Activated CD4-positive, alpha-beta T cell treated with anti-CD3 and anti-CD28 coated beads for 24 hours (primary cell): ENCODE results near the gene CDKAL1.
"Not testable (repeated sequence)": the region's sequence is repeated elsewhere in the genome, so short reads cannot be mapped to it uniquely, and the experiment has no call there.

Source experiments
- DNase-seq, 2 donors: peaks; one replicate each; pipeline ENCODE4 v3.0.0-alpha.2; 2020; ENCODE audit warnings: low read depth in 2 of 2

CDKAL1 gene

DNA sequence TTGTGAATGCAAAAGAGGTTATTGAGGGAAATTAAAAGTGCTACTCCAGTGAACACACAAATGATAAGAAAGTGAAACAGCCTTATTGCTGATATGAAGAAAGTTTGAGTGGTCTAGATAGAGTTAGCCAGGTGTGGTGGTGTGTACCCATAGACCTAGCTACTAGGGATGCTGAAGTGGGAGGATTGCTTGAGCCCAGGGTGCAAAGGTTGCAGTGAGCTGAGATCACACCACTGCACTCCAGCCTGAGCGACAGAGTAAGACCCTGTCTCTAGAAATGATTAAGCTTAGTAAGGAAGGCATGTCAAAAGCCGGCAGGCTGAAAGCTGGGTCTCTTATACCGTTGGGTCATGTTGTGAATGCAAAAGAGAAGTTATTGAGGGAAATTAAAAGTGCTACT, 389.8 kb downstream of the CDKAL1 start:
- not testable (repeated sequence) for DNase-seq

DNA sequence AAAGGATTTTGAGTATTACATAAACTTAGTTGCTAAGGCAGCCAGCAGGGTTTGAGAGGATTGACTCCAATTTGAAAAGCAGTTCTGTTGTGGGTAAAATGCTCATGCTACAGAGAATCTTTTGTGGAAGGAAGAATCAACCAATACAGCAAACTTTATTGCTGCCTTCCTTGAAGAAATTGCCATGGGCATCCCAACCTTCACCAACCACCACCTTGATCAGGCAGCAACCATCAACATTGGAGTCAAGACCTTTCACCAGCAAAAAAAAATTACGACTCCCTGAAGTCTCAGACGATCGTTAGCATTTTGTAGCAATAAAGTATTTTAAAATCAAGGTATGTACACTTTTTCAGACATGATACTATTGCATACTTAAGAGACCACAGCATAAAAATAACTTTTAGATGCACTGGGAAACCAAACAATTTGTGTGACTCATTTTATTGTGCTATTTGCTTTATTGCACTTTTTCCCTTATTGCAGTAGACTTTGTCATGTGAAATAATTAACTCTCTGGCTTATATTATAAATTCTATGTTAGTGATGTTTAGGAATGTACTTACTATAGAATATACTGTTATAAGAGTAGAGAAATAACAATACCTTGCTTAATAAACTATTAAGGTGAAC, 390.8 kb downstream of the CDKAL1 start:
- no peak for DNase-seq

- DNase-seq, result no peak
Measured at GRCh38 chr6:20927130-20927860, 393.0 kb downstream of the CDKAL1 start.

DNA sequence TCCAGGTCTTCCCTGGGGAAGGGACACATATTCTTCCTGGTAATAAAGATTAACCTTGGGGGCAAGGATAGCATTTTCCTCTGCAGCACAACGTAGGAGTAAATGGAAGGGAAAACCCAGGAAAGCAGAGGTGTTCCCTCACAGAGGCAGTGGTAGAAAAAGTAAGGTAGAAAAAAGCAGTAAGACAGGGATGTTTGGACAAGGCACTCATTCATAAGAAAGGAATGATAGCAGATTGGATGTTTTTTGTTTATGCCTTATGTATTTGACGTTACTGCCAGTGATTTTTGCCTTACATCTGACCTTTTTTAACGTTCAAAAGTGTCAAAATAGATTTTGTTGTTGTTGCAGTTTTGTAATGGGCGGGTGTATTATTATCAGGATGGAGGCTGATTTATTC, 395.0 kb downstream of the CDKAL1 start:
- DNase-seq, result no peak

GRCh38 chr6:20931093-20931492, 396.8 kb downstream of the CDKAL1 start:
- no peak for DNase-seq

GRCh38 chr6:20931772-20932171, 397.5 kb downstream of the CDKAL1 start:
- DNase-seq, result no peak

- no peak for DNase-seq
Measured at GRCh38 chr6:20932284-20932683, 398.0 kb downstream of the CDKAL1 start.

DNA sequence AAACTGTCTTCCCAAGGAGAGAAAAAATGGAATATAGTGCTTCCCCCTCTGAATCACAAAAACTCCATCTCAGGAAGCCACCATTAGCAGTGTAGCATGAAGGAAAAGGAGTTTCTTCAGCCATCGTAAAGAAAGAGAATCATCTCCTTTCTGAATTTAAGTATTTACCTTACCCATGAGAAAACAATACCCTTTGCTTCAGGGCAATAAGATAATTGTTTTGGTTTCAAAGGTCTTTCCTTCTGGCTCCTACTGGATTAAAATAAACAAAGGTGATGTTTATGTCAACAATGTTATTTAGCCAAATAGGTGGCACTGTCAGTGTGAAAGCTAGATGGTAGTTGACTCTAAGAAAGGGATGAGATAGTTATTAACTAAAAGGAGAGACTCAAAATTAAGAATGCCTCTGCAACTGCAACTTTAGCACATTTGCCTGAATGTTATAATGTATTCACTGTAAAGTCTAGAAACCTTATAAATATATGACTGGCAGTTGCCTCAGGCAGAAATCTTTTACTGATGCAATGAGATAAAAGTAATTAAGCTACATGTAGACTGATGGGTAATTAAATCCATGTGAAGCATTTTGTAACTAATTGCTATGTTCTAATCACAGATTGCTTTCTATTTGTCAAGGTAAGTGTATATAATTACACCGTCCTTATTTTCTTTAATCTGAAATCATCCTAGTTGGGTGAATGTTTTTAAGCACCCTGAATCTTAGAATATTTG, 399.0 kb downstream of the CDKAL1 start:
- DNase-seq, result no peak

DNA sequence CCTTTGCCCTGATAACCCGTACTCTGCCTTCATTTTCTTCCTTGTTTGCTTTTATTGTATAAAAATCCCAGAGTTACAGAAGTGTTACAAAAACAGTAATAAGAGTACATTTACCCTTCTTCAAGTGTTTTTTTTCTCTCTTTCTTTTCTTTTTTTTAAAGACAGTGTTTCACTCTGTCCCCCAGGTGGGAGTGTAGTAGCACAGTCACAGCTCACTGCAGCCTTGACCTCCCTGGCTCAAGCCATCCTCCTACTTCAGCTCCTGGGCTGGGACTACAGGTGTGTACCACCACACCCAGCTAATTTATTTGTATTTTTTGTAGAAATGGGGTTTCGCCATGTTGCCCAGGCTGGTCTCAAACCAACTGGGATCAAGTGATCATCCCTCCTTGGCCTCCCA, 402.7 kb downstream of the CDKAL1 start:
- DNase-seq, result no peak

DNA sequence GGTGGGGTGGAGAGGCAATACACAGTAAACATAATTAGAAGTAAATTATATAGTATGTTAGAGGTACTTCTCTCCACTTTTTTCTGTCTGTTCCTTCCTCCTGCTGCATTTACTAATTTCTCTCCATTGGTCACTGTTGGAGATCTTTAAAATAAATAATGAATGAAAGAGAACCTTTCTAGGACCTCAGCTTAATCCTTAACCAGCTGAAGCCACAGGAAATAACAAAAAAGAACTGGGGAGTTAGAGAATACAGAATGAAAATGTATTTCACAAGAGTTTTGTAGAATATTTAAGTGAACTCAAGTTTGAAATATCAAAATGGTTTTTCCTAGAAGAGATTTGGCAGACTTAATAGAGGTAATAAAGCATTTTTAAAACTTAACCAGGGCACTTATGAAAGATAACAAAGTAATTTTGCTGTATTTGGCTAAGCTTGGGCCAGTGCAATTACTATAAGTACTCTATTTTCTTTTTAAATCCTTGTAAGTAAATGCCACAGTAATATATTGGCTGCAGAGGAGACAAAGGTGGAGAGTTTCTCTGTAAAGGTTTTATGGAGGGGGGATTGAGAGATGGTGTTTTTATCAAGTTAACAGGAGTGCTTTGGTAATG, 405.0 kb downstream of the CDKAL1 start:
- DNase-seq, result no peak

GRCh38 chr6:20943040-20943627, 408.9 kb downstream of the CDKAL1 start:
- DNase-seq, result no peak

DNA sequence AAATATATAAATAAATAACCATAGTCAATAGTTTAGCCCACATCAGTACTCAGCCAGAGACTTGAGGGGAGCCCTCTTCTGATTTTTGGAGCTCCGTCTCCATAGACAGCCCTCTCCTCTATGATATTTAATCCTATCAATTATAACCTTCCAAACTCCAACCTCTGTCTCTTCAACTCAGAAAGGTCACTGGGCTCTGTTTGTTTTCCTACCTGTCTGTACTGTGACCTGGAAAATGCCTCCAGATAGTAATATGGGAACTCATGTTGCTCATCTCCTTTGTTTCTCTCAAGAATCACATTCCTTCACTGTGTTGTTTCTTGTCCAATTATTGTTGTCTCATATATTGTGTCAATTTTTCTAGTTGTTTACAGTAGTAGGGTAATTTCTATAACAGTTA, 409.7 kb downstream of the CDKAL1 start:
- DNase-seq, result no peak

GRCh38 chr6:20946022-20946421, 411.8 kb downstream of the CDKAL1 start:
- no peak for DNase-seq

- DNase-seq, result no peak
Measured at GRCh38 chr6:20946890-20947289, 412.6 kb downstream of the CDKAL1 start.

DNA sequence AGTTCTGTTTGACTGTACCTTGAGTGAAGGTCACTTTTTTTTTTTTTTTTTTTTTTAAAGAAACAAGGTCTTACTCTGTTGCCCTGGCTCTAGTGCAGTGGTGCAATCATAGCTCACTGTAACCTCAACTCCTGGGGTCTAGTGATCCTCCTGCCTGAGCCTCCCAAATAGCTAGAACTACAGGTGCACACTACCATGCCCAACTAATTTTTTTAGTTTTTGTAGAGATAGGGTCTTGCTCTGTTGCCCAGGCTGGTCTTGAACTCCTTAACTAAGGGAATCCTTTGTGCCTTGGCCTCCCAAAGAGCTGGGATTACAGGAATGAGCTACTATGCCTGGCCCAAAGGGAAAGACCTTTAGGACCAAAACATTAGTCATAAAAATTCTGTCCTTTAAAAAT, 413.7 kb downstream of the CDKAL1 start:
- no peak for DNase-seq

- no peak for DNase-seq
Measured at GRCh38 chr6:20948556-20948955, 414.3 kb downstream of the CDKAL1 start.

DNA sequence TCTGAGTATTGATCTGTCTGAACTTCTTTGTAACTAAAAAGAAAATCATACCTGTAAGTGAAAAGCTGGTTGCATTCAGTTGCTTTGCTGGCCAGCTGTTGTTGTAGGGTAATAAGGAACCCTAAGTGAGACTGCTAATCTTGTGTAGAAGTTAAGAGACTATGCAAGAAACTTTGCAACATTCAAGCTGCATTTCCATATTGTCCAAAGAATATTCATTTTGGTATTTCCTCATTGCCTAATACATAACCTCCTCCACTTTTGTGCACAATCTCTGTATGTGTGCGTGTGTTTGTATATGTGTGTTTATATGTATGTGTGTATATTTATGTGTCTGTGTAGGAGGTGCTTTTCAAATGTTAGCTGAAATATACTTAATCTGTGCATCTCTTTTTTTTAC, 414.9 kb downstream of the CDKAL1 start:
- no peak for DNase-seq

DNA sequence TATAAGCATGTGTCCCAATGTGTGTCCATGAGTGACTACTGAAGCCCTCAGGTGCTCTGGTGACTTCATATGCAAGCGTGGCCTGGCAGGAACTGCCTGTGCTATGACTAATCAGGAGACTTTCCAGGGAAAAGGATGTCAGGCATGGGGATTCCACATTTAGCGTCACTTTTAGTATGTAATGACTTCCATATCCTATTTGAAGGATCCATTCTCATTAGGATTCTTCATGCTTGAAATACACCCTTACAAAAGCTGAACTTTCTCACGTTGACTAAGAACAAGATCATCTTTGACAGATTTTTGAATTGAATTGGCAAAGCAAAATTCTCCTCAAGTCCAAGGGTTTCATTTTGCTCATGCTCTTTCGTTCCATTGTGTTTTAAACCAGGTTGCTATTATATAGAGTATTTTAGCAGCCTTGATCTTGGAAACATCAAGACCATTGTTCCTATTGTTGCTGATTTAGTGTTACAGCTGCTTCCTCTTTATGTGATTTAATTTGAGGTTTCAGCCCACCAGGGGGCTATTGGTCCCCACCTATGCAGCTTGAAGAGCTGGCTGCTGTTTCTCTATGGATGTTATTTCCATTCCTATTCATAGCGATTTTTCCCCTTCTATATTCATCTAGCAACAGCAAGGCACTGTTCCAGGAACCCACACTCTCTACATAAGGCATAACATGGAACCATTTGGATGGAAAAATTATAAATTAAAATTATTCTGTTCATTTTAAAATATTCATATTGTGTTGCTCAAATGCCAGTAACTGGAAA, 418.6 kb downstream of the CDKAL1 start:
- no peak for DNase-seq

DNA sequence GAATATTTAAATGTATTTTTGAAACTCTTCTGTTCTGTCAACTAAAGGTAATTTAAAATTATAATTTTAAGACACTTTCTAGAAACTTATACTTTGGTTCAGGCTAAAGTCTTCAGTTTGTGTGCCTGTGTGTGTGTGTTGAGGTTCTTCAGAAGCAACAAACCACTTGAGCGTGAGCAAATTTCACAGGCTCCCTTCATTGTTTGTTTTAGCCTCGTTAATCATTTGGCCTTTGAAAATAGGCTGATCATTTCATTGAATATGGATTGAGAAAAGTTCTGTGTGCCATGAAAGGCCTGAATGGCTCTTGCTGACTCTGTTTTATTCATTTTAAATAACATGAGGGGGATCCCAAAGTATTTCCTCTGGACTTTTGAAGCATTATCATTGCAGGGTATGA, 420.1 kb downstream of the CDKAL1 start:
- no peak for DNase-seq

DNA sequence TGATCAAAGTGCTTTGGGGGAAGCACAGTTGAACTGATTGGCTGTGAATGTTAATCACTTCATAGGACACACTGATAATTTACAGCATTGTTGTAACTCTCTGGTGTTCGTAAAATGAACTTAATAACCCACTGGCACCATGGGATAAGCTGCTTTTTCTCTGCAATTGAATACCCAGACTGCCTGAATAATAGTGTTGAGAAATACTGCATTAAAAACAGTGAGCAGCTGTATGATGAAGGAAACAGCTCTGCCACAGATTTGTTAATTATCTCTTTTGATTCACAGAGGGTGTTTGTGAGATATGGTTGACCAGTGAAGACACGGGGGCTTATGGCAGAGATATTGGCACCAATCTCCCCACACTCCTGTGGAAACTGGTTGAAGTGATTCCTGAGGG, 420.9 kb downstream of the CDKAL1 start:
- no peak for DNase-seq

DNA sequence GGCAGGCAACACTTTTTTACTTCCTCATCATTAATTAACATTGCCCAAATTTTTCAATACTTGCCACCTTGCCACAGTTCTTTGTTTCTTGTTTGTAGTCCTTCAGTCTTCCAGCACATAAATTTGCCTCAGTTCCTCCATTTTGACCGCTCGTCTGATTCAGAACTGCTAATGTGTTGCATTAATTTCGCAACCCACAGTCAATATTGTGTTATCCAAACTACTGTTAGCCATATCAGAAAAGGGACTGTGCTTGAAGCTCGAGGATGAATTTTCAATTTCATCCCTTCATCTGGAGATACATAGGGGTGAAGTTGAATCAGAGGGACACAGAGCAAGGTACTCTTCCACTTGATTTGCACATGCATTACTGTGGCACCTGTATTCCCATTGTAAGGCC, 421.5 kb downstream of the CDKAL1 start:
- no peak for DNase-seq
